GM18867 (cell line): Measurements from ENCODE around the gene ITPR2.

Experiments
- ATAC-seq: cut with Tn5 transposase; IDR thresholded peaks from one replicate; pipeline ENCODE4 v1.9.1; 2021; ENCODE audit warnings: mild to moderate bottlenecking, moderate library complexity; ENCODE audit not compliant: unreplicated experiment

ITPR2 gene

GRCh38 chr12:26535826-26536225 lies 297.2 kb downstream of the ITPR2 start:
- no peak for ATAC-seq

- ATAC-seq: no peak
These were observed 298.9 kb downstream of the ITPR2 start for GRCh38 chr12:26534071-26534470.

GRCh38 chr12:26533211-26533610 lies 299.8 kb downstream of the ITPR2 start:
- ATAC-seq: no peak

- ATAC-seq: no peak
These were observed 302.5 kb downstream of the ITPR2 start for GRCh38 chr12:26530461-26530860.

DNA sequence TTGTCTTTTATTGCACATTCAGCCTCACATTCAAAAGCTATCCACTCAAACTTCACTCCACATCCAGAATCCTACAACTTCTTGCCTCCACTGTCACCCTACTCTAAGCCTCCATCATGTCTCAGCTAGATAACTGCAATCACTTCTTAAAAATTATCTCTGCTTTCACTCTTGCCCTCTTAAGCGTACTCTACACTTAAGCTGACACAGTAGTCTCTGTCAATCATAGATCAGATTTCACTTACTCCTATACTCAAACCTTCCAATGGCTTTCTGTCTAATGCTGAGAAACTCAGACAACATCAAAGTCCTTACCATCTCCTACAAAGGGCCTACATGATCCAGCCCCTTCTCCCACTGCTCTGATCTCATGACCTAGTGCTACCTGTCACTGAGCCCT lies 304.1 kb downstream of the ITPR2 start:
- no peak for ATAC-seq

DNA sequence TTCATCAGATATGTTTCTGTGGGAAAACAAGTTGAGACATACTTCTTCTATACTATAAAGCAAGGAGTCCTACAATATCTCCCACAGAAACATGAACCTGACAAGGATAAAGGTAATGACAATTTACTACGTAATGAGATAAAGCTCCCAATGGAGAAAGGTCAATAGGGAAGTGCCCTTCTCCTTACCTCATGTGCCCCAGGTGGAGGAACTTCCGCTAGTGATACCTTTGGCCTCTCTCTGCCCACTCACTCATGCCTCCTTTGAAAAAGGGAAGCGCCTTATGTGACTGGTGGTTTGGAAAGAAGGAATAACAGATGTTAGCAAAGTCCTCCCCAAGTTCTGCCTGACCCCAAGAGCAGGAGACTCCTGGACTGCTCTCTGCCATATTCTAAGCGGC lies 305.3 kb downstream of the ITPR2 start:
- ATAC-seq: no peak

- no peak for ATAC-seq
These were observed 308.0 kb downstream of the ITPR2 start for GRCh38 chr12:26524862-26525465.

- no peak for ATAC-seq
These were observed 309.3 kb downstream of the ITPR2 start for GRCh38 chr12:26523708-26524150.

DNA sequence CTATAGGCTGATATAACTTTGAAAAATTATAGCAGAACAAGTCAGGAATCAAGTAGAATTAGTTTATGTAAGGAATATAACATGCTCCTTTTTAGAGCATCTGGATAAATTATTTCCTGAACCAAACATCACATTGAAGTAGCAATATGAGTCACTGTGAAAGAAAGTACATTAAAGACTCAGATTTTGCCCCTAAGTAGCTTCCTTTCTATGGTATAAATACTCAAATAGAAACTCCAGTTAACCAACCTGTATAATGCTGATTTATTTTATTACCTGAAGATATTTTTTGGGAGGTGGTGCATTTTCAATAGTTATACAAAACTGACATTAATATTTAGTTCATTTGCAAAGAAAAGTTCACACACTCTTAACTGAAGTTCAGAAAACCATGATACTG lies 312.1 kb downstream of the ITPR2 start:
- peak; percentile 53 for ATAC-seq

GRCh38 chr12:26520109-26520508 lies 312.9 kb downstream of the ITPR2 start:
- ATAC-seq: no peak

GRCh38 chr12:26519462-26519861 lies 313.5 kb downstream of the ITPR2 start:
- no peak for ATAC-seq

DNA sequence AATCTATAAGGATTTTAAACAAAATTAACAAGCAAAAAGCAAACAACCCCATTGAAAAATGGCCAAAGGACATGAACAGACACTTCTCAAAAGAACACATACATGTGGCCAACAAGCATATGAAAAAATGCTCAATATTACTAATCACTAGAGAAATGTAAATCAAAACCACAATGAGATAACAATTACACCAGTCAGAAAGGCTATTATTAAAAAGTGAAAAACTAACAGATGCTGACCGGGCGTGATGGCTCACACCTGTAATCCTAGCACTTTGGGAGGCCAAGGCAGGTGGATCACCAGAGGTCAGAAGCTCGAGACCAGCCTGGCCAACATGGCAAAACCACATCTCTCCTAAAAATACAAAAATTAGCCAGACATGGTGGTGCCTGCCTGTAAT lies 315.7 kb downstream of the ITPR2 start:
- peak; percentile 79 for ATAC-seq

DNA sequence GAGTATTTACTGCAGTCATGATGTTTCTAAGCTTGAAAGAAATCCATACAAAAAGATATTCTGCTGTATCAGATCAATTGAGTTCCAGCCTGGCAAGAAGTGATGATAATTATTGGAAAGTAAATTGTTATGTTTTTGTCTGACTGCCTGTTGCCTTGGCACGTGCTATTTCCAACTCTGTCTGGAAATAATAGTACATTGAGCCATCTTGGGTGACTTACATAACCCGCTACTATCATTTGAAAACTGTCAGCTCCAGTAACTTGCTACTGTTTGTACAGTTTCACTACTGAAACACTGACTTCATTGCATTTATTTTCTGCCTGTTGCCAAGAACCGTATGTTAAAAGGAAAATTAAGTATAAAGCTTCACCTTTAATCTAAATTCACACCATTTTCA lies 318.6 kb downstream of the ITPR2 start:
- no peak for ATAC-seq

GRCh38 chr12:26513363-26514043 lies 319.5 kb downstream of the ITPR2 start:
- no peak for ATAC-seq

- no peak for ATAC-seq
These were observed 320.8 kb downstream of the ITPR2 start for GRCh38 chr12:26512213-26512612.

- ATAC-seq: no peak
These were observed 322.7 kb downstream of the ITPR2 start for GRCh38 chr12:26510354-26510674.

GRCh38 chr12:26507613-26508012 lies 325.4 kb downstream of the ITPR2 start:
- no peak for ATAC-seq

- ATAC-seq: no peak
These were observed 332.9 kb downstream of the ITPR2 start for GRCh38 chr12:26499979-26500640.

- no peak for ATAC-seq
These were observed 336.8 kb downstream of the ITPR2 start for GRCh38 chr12:26496170-26496569.

DNA sequence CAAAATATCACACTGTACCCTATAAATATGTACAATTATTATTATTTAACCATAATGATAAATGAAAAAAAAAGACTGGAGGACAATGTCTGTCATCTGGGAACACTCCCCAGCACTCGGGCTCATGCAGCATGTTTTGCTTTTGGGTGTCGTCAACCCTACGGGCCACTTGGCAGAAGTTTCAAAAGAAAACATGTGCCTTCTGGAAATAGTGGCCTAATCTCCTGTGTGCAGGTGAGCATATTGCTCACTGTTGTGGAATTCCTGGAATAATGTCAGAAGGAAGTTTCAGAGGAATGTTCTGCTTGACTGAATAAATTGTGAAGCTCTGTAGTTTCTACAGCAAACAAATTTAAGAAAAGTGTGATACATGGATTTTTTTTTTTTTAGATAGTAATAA lies 339.3 kb downstream of the ITPR2 start:
- no peak for ATAC-seq

GRCh38 chr12:26492406-26492805 lies 340.6 kb downstream of the ITPR2 start:
- no peak for ATAC-seq

- ATAC-seq: no peak
These were observed 343.1 kb downstream of the ITPR2 start for GRCh38 chr12:26489908-26490307.
